ENCODE results near the gene NAV2.
"Not testable (repeated sequence)": the region's sequence is repeated elsewhere in the genome, so short reads cannot be mapped to it uniquely, and the experiment has no call there.

Gene NAV2

DNA sequence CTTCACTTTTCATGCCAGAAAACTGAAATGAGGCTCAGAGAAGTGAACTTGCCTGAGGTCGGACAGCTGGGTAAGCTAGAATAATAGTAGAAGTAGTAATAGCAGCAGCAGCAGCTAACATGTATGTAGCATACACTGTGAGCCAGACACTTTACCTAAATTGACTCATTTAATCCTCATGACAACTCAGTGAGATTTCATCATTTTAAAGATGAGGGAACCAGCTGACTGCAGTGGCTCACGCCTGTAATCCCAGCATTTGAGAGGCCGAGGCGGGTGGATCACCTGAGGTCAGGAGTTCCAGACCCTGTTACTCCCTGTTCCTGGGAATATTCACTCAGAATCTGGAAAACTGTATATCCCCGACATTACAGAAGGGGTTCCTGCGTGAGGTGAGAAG lies 293.1 kb downstream of the NAV2 start:
- Histone ChIP-seq H3K36me3 (ENCODE audit: insufficient read depth, low read length) (no peaks in the 10 kb centered on the region), H3K4me3 (no peak overlapping the region), H3K9ac (ENCODE audit: insufficient read length) (no peak overlapping the region), H3K9me3 (ENCODE audit: low read depth, low read length) (no peaks in the 10 kb centered on the region), H3K27ac (no peak overlapping the region)
- no peak for DNase-seq (ENCODE audit: low read depth, low spot score)
- TF ChIP-seq EZH2 (IDR thresholded peaks at IDR 0.05), result no peak
- no peak for TF ChIP-seq FOXP2 (optimal IDR thresholded peaks at IDR 0.05; ENCODE audit: control extremely low read depth, extremely low read length, insufficient read depth)
- TF ChIP-seq POLR2AphosphoS5 (IDR thresholded peaks at IDR 0.05; ENCODE audit: borderline replicate concordance, low read depth, low read length), result no peak

DNA sequence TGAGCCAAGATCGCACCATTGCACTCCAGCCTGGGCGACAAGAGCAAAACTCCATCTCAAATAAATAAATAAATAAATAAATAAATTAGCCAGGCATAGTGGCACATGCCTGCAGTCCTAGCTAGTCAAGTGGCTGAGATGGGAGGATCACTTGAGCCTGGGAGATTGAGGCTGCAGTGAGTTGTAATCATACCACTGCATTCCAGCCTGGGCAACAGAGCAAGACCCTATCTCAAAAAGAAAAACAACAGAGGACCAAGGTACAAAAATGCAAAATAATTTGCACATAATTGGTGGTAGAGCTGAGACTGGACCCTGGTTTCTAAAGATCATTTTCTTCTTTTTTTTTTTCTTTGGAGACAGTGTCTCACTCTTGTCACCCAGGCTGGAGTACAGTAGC lies 294.0 kb downstream of the NAV2 start:
- not testable (repeated sequence) for H3K4me3 ChIP-seq; H3K9me3 ChIP-seq (ENCODE audit: low read depth, low read length); H3K36me3 ChIP-seq (ENCODE audit: insufficient read depth, low read length); H3K9ac ChIP-seq (ENCODE audit: insufficient read length); H3K27ac ChIP-seq; DNase-seq (ENCODE audit: low read depth, low spot score)

DNA sequence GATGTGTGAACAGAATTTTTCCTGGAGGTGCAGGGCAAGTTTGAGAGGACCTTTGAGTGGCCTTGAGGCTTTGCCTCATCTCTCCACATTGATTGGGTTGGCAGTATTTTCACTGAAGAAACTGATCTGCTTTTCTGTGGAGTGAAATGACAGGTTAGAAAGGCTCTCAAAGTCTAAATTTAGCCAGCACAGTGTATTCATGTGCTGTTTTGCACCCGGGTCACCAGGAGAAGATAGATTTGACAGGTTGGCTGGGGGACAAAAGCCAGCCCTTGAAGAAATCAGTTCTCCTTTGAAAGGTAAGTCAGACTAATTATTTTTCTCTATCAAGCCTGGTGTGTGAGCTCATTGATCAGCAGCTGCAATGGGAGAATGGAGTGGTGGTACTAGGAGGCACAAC lies 294.7 kb downstream of the NAV2 start:
- H3K27ac ChIP-seq, result no peak overlapping the region
- no peak overlapping the region for H3K9ac ChIP-seq (ENCODE audit: insufficient read length)
- TF ChIP-seq POLR2AphosphoS5 (IDR thresholded peaks at IDR 0.05; ENCODE audit: borderline replicate concordance, low read depth, low read length), result no peak
- TF ChIP-seq FOXP2 (optimal IDR thresholded peaks at IDR 0.05; ENCODE audit: control extremely low read depth, extremely low read length, insufficient read depth), result no peak
- no peak for TF ChIP-seq EZH2 (IDR thresholded peaks at IDR 0.05)
- DNase-seq (ENCODE audit: low read depth, low spot score), result no peak
- no peak overlapping the region for H3K4me3 ChIP-seq
- H3K9me3 ChIP-seq (ENCODE audit: low read depth, low read length), result no peaks in the 10 kb centered on the region
- no peaks in the 10 kb centered on the region for H3K36me3 ChIP-seq (ENCODE audit: insufficient read depth, low read length)

DNA sequence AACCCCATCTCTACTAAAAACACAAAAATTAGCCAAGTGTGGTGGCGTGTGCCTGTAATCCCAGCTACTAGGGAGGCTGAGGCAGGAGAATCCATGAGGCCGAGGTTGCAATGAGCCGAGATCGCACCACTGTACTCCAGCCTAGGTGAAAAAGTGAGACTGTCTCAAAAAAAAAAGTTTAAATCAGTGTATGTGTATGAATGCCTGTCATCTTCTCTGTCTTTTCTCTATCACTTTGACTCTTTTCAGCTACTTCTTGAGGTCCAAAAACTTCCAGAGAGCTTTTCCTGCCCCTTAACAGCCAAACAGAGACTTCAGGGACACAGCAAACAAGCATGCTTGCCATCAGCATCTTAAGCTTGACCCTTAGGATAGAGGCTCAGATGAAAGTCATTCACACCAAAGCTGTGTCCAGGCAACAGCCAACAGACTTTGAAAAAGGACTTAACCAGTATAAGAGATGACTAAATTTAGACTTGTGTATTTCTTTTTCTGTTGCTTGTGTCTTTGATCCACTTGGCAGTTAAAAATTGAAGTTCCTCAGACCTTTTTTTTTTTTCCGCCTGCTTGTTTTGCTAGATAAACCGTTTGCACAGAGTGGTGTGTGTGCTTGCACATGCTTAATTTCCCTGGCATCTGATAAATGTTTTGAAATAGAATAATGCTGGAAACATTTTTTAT lies 295.7 kb downstream of the NAV2 start:
- Histone ChIP-seq H3K9ac (ENCODE audit: insufficient read length) (no peak overlapping the region), H3K36me3 (ENCODE audit: insufficient read depth, low read length) (no peaks in the 10 kb centered on the region), H3K9me3 (ENCODE audit: low read depth, low read length) (no peaks in the 10 kb centered on the region), H3K27ac (no peak overlapping the region), H3K4me3 (no peak overlapping the region)
- no peak for DNase-seq (ENCODE audit: low read depth, low spot score)
- TF ChIP-seq POLR2AphosphoS5 (IDR thresholded peaks at IDR 0.05; ENCODE audit: borderline replicate concordance, low read depth, low read length), result no peak
- TF ChIP-seq EZH2 (IDR thresholded peaks at IDR 0.05), result no peak
- TF ChIP-seq FOXP2 (optimal IDR thresholded peaks at IDR 0.05; ENCODE audit: control extremely low read depth, extremely low read length, insufficient read depth), result no peak

DNA sequence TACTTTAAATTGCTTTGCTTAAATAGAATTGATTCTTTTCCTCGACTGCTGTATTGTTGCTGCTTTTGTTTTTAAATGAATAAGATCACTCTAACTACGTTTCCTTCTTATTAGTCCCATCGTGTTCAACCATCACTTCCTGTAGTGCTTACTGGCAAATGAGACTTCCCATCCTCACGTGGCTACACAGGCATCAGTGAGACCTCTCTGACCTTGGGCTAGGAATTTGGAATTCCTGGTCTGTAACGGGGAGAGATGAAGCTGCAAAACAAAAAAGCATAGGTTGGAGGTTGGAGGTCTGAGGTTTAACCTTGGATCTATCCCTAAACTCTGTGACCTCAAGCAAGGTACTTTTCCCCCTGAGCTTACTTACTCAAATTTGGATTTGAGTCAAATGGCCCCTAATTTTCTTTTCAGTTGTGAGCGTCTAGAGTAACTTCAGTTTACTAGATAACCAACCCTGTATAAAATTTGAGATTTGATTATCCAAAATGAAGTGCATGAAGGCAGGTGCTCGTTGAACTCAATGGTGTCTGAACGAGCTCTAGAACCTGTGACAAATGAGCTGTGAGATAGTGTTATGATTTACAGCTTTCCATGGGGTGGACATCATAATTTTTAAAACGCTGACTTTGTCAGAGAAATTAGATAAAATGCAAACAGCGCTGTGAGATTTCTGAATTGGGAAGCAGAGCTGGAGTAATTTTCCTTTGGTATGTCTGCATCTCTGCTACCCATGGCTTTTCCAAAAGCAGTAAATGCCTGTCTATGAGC lies 296.4 kb downstream of the NAV2 start:
- Histone ChIP-seq H3K9ac (ENCODE audit: insufficient read length) (no peak overlapping the region), H3K27ac (no peak overlapping the region)

DNA sequence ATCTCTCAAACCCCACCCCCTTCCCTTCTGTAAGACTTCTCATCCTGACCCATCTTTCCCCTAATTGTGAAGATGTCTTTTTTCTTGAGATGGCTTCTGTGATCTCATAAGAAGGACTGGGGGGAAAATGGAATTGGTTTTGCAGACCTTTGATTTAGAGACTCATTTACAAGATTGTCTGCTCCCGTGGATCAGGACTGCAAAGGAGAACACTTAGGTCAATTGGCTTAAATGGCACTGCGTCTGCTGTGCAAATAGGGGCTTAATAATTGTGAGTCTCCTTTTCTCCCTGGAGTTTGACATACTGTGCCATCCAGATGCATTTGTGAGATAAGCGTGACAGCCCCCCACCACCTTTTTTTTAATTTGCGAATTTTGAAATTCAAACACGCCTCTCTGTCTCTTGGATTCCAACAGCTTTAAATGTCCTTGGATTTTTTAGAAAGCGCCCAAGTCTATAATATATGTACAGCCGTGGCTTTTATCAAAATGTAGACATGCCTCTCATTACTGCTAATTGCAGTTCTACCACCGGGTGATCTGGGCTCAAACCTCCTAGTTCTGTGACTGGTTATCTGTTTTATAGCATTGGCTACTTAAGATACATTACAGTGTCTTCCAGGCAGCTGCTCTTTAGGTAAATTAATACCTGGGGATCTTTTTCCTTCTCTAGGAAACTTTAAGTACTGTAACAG lies 297.7 kb downstream of the NAV2 start:
- Histone ChIP-seq H3K36me3 (ENCODE audit: insufficient read depth, low read length) (no peaks in the 10 kb centered on the region), H3K27ac (no peak overlapping the region), H3K4me3 (no peak overlapping the region), H3K9me3 (ENCODE audit: low read depth, low read length) (no peaks in the 10 kb centered on the region), H3K9ac (ENCODE audit: insufficient read length) (no peak overlapping the region)
- no peak for DNase-seq (ENCODE audit: low read depth, low spot score)
- TF ChIP-seq FOXP2 (optimal IDR thresholded peaks at IDR 0.05; ENCODE audit: control extremely low read depth, extremely low read length, insufficient read depth) (no peak), POLR2AphosphoS5 (IDR thresholded peaks at IDR 0.05; ENCODE audit: borderline replicate concordance, low read depth, low read length) (no peak), EZH2 (IDR thresholded peaks at IDR 0.05) (no peak)

More for the DNA sequence above, 296.4 kb downstream of the NAV2 start:
- no peaks in the 10 kb centered on the region for H3K36me3 ChIP-seq (ENCODE audit: insufficient read depth, low read length)
- TF ChIP-seq POLR2AphosphoS5 (IDR thresholded peaks at IDR 0.05; ENCODE audit: borderline replicate concordance, low read depth, low read length), result no peak
- TF ChIP-seq FOXP2 (optimal IDR thresholded peaks at IDR 0.05; ENCODE audit: control extremely low read depth, extremely low read length, insufficient read depth), result no peak
- TF ChIP-seq EZH2 (IDR thresholded peaks at IDR 0.05), result no peak
- no peaks in the 10 kb centered on the region for H3K9me3 ChIP-seq (ENCODE audit: low read depth, low read length)
- no peak for DNase-seq (ENCODE audit: low read depth, low spot score)
- H3K4me3 ChIP-seq, result no peak overlapping the region

DNA sequence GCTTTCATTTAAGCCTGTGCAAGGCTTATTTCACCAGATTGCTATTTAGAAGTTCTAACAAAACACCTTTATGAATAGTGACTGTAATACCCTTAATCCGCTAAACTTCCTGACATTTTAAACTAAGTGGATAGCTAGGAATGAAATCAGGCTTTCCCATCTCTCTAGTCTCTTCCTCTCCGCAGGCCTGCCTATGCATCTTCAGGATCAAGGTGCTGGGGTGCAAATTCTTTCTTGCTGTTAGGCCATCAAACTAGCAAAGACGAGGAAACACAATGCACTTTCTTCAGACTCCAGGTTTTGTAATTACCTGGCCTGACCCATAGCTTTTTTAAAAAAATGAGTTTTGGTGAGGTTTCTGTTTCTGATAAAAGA lies 298.2 kb downstream of the NAV2 start:
- no peak for TF ChIP-seq EZH2 (IDR thresholded peaks at IDR 0.05)
- TF ChIP-seq POLR2AphosphoS5 (IDR thresholded peaks at IDR 0.05; ENCODE audit: borderline replicate concordance, low read depth, low read length), result no peak
- no peak for TF ChIP-seq FOXP2 (optimal IDR thresholded peaks at IDR 0.05; ENCODE audit: control extremely low read depth, extremely low read length, insufficient read depth)
- Histone ChIP-seq H3K36me3 (ENCODE audit: insufficient read depth, low read length) (no peaks in the 10 kb centered on the region), H3K27ac (no peak overlapping the region)

DNA sequence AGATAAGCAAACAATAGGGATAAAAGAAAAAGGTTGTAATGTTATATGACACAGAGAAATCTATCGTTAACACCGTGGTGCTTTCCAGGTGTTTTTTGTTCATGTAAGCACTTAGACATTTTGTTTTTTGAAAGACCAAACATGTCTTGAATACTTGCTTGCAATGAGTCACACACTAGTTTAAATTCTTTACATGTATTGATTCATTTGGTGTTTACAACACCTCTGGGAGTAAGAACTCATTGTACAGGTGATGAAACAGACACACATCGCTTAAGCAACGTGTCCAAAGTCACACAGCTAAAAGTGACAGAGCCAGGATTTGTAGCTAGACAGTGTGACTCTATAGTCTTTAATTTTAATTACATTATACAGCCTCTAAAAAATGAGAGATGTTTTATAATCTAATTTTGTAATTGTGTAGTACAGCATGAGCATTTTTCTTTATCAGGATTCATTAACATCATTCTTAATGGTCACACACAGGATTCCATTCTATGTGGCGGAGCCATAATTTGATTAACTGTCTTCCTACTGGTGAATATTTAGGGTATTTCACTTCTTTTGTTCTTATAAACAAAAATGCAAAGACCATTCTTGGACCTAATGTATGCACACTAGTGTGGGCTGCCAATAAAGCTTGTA lies 298.8 kb downstream of the NAV2 start:
- Histone ChIP-seq H3K27ac (no peak overlapping the region), H3K36me3 (ENCODE audit: insufficient read depth, low read length) (no peaks in the 10 kb centered on the region), H3K9me3 (ENCODE audit: low read depth, low read length) (no peaks in the 10 kb centered on the region), H3K9ac (ENCODE audit: insufficient read length) (no peak overlapping the region), H3K4me3 (no peak overlapping the region)
- DNase-seq (ENCODE audit: low read depth, low spot score), result no peak
- TF ChIP-seq EZH2 (IDR thresholded peaks at IDR 0.05) (no peak), FOXP2 (optimal IDR thresholded peaks at IDR 0.05; ENCODE audit: control extremely low read depth, extremely low read length, insufficient read depth) (no peak), POLR2AphosphoS5 (IDR thresholded peaks at IDR 0.05; ENCODE audit: borderline replicate concordance, low read depth, low read length) (no peak)

More for the DNA sequence above, 298.2 kb downstream of the NAV2 start:
- H3K9me3 ChIP-seq (ENCODE audit: low read depth, low read length), result no peaks in the 10 kb centered on the region
- H3K4me3 ChIP-seq, result no peak overlapping the region
- DNase-seq (ENCODE audit: low read depth, low spot score), result no peak
- H3K9ac ChIP-seq (ENCODE audit: insufficient read length), result no peak overlapping the region

Data from SK-N-MC (cell line).